NB4 (cell line): ENCODE data around the gene AGAP1.
A peak's percentile ranks its signal among the peaks of the same experiment; 100 is the strongest.

ENCODE experiments used
- DNase-seq: peaks from one replicate; pipeline ENCODE4 v3.0.0; 2010; ENCODE audit warnings: low read depth
- H3K4me3 ChIP-seq: one replicate; pipeline ENCODE4 v1.5.1; 2011; ENCODE audit warnings: mild to moderate bottlenecking, low read depth, low read length, moderate library complexity
- MYC ChIP-seq: IDR thresholded peaks from 2 replicates; pipeline ENCODE4 v1.6.1; 2011; ENCODE audit warnings: low read depth, low read length
- POLR2A ChIP-seq: IDR thresholded peaks from 2 replicates; pipeline ENCODE4 v1.6.1; 2011; ENCODE audit warnings: mild to moderate bottlenecking; ENCODE audit not compliant: insufficient read length; ENCODE audit errors: extremely low read depth
- TF ChIP-seq, protein P1 (sequence below): IDR thresholded peaks from one replicate; pipeline ENCODE4 v1.5.1; 2012; ENCODE audit warnings: low read depth, low read length
- TF ChIP-seq, protein P2 (sequence below): IDR thresholded peaks from 2 replicates; pipeline ENCODE4 v1.6.1; 2011; ENCODE audit warnings: low read depth, low read length

The AGAP1 gene

DNA sequence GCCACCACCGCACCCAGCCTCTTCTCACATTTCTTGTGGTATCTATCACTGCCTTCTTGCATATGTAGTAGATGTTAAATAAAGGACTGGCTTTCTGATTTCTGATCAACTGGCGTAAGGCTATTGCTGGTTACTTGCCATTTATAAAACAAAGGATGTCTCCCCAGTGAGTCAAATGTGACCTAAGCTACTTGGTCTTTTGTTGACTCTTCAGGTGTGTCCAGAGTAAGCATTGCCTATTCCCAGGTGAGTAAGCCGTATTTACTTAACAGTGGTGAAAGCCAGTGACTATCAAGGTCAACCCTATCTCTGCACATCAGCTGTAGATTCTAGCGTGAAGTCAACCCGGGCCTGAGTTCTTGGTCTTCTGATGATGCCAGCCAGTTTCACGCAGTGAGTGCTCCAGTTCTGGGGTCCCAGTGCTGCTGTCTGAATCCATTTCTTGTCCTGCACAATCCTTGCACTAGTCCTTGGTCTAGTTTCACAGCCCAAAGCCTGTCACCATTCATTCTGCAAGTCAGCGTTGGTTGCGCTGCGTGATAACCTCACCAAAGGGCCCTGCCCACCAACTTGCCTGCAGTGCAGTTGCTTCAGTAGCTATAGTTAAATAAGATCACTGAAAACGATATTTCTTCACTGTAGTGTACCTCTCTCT lies 554.2 kb downstream of the AGAP1 start:
- TF ChIP-seq MYC (no peak), POLR2A (no peak)
- TF ChIP-seq, protein P1, sequence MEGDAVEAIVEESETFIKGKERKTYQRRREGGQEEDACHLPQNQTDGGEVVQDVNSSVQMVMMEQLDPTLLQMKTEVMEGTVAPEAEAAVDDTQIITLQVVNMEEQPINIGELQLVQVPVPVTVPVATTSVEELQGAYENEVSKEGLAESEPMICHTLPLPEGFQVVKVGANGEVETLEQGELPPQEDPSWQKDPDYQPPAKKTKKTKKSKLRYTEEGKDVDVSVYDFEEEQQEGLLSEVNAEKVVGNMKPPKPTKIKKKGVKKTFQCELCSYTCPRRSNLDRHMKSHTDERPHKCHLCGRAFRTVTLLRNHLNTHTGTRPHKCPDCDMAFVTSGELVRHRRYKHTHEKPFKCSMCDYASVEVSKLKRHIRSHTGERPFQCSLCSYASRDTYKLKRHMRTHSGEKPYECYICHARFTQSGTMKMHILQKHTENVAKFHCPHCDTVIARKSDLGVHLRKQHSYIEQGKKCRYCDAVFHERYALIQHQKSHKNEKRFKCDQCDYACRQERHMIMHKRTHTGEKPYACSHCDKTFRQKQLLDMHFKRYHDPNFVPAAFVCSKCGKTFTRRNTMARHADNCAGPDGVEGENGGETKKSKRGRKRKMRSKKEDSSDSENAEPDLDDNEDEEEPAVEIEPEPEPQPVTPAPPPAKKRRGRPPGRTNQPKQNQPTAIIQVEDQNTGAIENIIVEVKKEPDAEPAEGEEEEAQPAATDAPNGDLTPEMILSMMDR, result no peak
- TF ChIP-seq, protein P2, sequence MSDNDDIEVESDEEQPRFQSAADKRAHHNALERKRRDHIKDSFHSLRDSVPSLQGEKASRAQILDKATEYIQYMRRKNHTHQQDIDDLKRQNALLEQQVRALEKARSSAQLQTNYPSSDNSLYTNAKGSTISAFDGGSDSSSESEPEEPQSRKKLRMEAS, result no peak
- DNase-seq, result no peak
- H3K4me3 ChIP-seq, result no peak overlapping the region

DNA sequence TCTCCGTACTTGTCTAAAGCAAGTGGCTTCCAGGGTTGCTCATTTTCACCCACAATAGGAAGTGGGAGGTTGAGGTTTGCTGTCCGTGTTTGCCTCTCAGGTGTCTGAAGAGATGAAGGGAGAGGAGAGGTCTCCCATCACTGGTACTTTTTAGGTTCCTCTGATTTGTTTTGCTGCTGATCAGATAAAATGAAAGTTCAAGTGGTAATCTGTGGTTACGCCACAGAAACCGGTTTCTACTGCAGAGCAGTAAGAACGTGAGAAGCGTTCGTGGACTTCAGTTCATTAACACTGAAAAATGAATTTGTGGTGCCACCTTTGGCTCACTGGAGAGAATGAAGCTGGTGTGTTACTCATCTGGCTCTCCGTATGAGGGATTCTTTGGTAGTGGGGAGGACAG lies 556.1 kb downstream of the AGAP1 start:
- no peak for TF ChIP-seq POLR2A
- TF ChIP-seq, protein P1, result no peak
- TF ChIP-seq, protein P2, result no peak
- TF ChIP-seq MYC, result no peak
- H3K4me3 ChIP-seq, result no peak overlapping the region
- peak; percentile 56 for DNase-seq

DNA sequence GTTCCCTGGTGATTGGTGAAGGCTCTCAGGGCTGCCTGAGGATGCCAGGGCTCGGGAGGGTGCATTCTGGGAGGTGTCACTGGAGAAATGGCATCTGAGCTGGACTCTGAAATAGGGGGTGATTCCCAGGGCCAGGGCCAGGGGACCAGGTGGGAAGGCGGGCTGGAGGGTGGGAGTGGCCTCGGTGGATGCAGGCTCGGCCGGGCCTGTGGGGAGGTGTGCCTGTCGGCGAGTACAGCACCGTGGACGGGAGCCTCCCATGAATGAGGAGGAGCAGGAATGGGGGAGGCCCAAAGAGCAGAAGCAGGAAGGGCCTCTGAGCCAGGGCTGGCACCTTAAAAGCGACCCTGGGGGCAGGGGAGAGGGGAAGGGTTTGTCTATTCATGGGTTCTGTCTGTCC lies 557.5 kb downstream of the AGAP1 start:
- DNase-seq, result no peak
- TF ChIP-seq MYC (no peak), POLR2A (no peak)
- TF ChIP-seq, protein P2, result no peak
- TF ChIP-seq, protein P1, result no peak
- H3K4me3 ChIP-seq, result no peak overlapping the region

DNA sequence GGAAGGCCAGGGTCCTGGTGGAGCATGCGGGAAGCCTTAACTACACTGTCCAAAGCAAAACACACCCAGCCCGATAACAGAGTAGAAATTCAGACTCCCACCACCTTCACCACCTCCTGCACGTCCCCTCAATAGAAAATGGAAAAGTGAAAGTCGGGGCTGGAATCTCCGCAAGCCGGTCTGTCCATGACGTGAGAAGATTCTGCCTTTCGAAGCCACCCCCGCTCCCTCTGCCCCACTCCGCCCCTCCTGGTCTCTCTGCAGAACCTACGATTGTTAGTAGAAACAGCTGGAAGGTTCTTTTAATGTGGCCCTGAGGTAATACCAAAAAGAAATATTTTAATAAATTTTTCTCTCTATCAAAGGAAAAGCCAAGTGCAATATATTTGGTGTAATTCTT lies 558.0 kb downstream of the AGAP1 start:
- H3K4me3 ChIP-seq, result no peak overlapping the region
- TF ChIP-seq POLR2A (no peak), MYC (no peak)
- TF ChIP-seq, protein P2, result no peak
- TF ChIP-seq, protein P1, result no peak
- DNase-seq, result no peak

DNA sequence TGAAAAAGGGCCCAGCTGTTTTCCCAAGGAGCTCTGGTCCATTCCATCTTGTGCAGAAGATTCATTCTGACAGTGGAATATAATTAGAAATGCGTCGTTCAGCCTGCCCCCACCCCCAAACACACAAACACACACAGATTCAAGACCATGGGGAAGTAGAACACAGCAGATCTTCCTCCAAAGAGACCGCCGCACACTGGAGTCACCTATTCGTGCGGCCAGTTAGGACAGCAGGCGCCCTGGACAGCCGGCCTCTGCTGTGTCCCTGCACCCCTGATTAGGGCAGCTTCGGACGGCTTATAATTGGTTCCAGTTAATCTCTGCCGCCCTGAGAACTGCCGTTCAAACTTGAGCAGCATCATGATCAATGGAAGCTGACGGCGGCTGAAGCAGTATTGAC lies 558.4 kb downstream of the AGAP1 start:
- DNase-seq, result no peak
- H3K4me3 ChIP-seq, result no peak overlapping the region
- TF ChIP-seq, protein P1, result no peak
- TF ChIP-seq MYC, result no peak
